Uterus (tissue), 2 donors: ENCODE measurements around the gene CAMTA1.

Experiments used
- POLR2A ChIP-seq, 2 donors: fragments of 450-650 bp; IDR thresholded peaks; one replicate each; pipeline ENCODE4 v1.6.1; 2016; ENCODE audit warnings: antibody characterized with exemption in 2 of 2, mild to moderate bottlenecking in 1 of 2, moderate library complexity in 1 of 2
- TF ChIP-seq, protein P1 (sequence below), 4 experiments: fragments of 200-600 bp in 2 of 4; fragments of 450-650 bp in 2 of 4; sonication (generic) in 2 of 4; IDR thresholded peaks; one replicate each; pipeline ENCODE4 v1.5.1; 2016 to 2019; ENCODE audit warnings: antibody characterized with exemption in 4 of 4, mild to moderate bottlenecking in 2 of 4, moderate library complexity in 1 of 4

- TF ChIP-seq, protein P1, sequence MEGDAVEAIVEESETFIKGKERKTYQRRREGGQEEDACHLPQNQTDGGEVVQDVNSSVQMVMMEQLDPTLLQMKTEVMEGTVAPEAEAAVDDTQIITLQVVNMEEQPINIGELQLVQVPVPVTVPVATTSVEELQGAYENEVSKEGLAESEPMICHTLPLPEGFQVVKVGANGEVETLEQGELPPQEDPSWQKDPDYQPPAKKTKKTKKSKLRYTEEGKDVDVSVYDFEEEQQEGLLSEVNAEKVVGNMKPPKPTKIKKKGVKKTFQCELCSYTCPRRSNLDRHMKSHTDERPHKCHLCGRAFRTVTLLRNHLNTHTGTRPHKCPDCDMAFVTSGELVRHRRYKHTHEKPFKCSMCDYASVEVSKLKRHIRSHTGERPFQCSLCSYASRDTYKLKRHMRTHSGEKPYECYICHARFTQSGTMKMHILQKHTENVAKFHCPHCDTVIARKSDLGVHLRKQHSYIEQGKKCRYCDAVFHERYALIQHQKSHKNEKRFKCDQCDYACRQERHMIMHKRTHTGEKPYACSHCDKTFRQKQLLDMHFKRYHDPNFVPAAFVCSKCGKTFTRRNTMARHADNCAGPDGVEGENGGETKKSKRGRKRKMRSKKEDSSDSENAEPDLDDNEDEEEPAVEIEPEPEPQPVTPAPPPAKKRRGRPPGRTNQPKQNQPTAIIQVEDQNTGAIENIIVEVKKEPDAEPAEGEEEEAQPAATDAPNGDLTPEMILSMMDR (IDR thresholded peaks at IDR 0.05) = no peak
- TF ChIP-seq POLR2A (IDR thresholded peaks at IDR 0.05) = no peak
Observed at GRCh38 chr1:7656557-7657215, 871.4 kb downstream of the CAMTA1 start.
